Astrocyte (in vitro differentiated cells and primary cell): ENCODE data around the gene FAM240A. TPM values are rescaled to one million over a fixed set of nuclear protein-coding genes. Genes with fewer than 3 reads are reported as not detected.

Experiments
- DNase-seq: peaks from one replicate; pipeline ENCODE4 v3.0.0-alpha.2; 2010; ENCODE audit warnings: low read depth
- FAIRE-seq: peaks from 2 replicates; lab custom pipeline; 2011; peaks lifted over from hg19 to GRCh38; lab: Jason Lieb, UNC
- H2AFZ ChIP-seq: 2 replicates; pipeline ENCODE4 v1.6.0; 2012; ENCODE audit warnings: low read depth, low read length, inconsistent platforms
- H3K27ac ChIP-seq: 2 replicates; pipeline ENCODE4 v1.5.1; 2011; ENCODE audit warnings: low read depth, low read length, inconsistent platforms
- H3K27me3 ChIP-seq: 2 replicates; pipeline ENCODE4 v1.6.0; 2011; ENCODE audit warnings: low read length, inconsistent platforms; ENCODE audit not compliant: insufficient read depth
- H3K36me3 ChIP-seq: 2 replicates; pipeline ENCODE4 v1.5.1; 2011; ENCODE audit warnings: low read length, inconsistent platforms; ENCODE audit not compliant: insufficient read depth
- H3K4me1 ChIP-seq: 2 replicates; pipeline ENCODE4 v1.5.1; 2011; ENCODE audit warnings: low read length, inconsistent platforms; ENCODE audit not compliant: insufficient read depth
- H3K4me2 ChIP-seq: 2 replicates; pipeline ENCODE4 v1.6.0; 2012; ENCODE audit warnings: low read length, inconsistent platforms
- H3K4me3 ChIP-seq: 2 replicates; pipeline ENCODE4 v1.5.1; 2011; ENCODE audit warnings: low read depth, mild to moderate bottlenecking, low read length, inconsistent platforms; ENCODE audit not compliant: insufficient read depth
- H3K79me2 ChIP-seq: 2 replicates; pipeline ENCODE4 v1.6.0; 2012; ENCODE audit warnings: mild to moderate bottlenecking, low read length, inconsistent platforms; ENCODE audit not compliant: insufficient read depth
- H3K9ac ChIP-seq: 2 replicates; pipeline ENCODE4 v1.6.0; 2012; ENCODE audit warnings: mild to moderate bottlenecking, low read length, inconsistent platforms
- H3K9me3 ChIP-seq: 2 replicates; pipeline ENCODE4 v1.5.1; 2012; ENCODE audit warnings: low read depth, mild to moderate bottlenecking, low read length, inconsistent platforms; ENCODE audit not compliant: insufficient read depth
- H4K20me1 ChIP-seq: 2 replicates; pipeline ENCODE4 v1.6.0; 2012; ENCODE audit warnings: low read length, inconsistent platforms; ENCODE audit not compliant: insufficient read depth
- H3K27ac Mint-ChIP-seq: one replicate; pipeline ENCODE4 v1.8.0; 2021; ENCODE audit warnings: mild to moderate bottlenecking, mixed read lengths; ENCODE audit not compliant: unreplicated experiment
- H3K27me3 Mint-ChIP-seq: one replicate; pipeline ENCODE4 v1.8.0; 2021; ENCODE audit warnings: low read depth, mixed read lengths; ENCODE audit not compliant: unreplicated experiment
- H3K36me3 Mint-ChIP-seq: one replicate; pipeline ENCODE4 v1.8.0; 2021; ENCODE audit warnings: low read depth, mixed read lengths; ENCODE audit not compliant: unreplicated experiment
- H3K4me1 Mint-ChIP-seq: one replicate; pipeline ENCODE4 v1.8.0; 2021; ENCODE audit warnings: low read depth, mixed read lengths; ENCODE audit not compliant: unreplicated experiment
- H3K4me3 Mint-ChIP-seq: one replicate; pipeline ENCODE4 v1.8.0; 2021; ENCODE audit warnings: mild to moderate bottlenecking, moderate library complexity, mixed read lengths; ENCODE audit not compliant: unreplicated experiment
- H3K9me3 Mint-ChIP-seq: one replicate; pipeline ENCODE4 v1.8.0; 2021; ENCODE audit warnings: mild to moderate bottlenecking, mixed read lengths; ENCODE audit not compliant: unreplicated experiment
- EZH2 ChIP-seq: IDR thresholded peaks from 2 replicates; pipeline ENCODE4 v1.6.1; 2012; ENCODE audit warnings: mild to moderate bottlenecking, low read length, inconsistent platforms; ENCODE audit not compliant: insufficient read depth
- total RNA-seq: library from RNA; stranded (reverse); gene quantifications from 2 replicates; pipeline ENCODE4 v1.2.1, GENCODE V29; 2021
- TF ChIP-seq, protein P1 (sequence below): IDR thresholded peaks from 2 replicates; pipeline ENCODE4 v1.5.1; 2011; ENCODE audit warnings: low read depth, mild to moderate bottlenecking, inconsistent platforms, low read length, moderate library complexity; ENCODE audit not compliant: insufficient read depth

FAM240A gene
- total RNA-seq, 1 donor from 2014 or later, result not detected

DNA sequence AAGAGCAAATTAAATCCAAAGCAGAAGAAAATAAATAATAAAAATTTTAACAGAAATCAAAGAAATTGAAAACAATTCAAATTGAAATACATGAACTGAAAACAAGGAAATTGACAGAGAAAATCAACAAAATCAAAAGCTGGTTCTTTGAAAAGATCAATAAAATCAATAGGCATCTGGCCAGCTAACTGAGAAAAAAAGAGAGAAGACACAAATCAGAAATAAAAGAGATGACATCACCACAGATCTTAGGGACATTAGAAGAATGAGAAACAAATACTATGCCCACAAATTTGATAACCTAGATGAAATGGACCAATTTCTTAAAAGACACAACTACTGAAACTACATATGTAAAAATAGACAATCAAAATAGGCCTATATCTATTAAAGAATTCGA is 38.8 kb downstream of the FAM240A start:
- no peak overlapping the region for H2AFZ ChIP-seq
- no peaks in the 10 kb centered on the region for H3K9me3 ChIP-seq
- peaks cover 9% of the 10 kb centered on the region for H3K27me3 ChIP-seq
- no peaks in the 10 kb centered on the region for H3K4me1 ChIP-seq
- Mint-ChIP-seq H3K4me1 (peaks cover 5% of the 10 kb centered on the region), H3K27ac (no peak overlapping the region), H3K4me3 (no peak overlapping the region), H3K36me3 (no peaks in the 10 kb centered on the region), H3K27me3 (peaks cover 2% of the 10 kb centered on the region), H3K9me3 (peaks cover 8% of the 10 kb centered on the region)
- DNase-seq, result no peak
- H3K36me3 ChIP-seq, result no peaks in the 10 kb centered on the region
- no peak overlapping the region for H3K4me2 ChIP-seq
- no peak overlapping the region for H3K9ac ChIP-seq
- H3K27ac ChIP-seq, result no peak overlapping the region
- no peak overlapping the region for H3K4me3 ChIP-seq
- no peak for TF ChIP-seq EZH2
- no peaks in the 10 kb centered on the region for H4K20me1 ChIP-seq
- no peak for FAIRE-seq
- H3K79me2 ChIP-seq, result no peaks in the 10 kb centered on the region

DNA sequence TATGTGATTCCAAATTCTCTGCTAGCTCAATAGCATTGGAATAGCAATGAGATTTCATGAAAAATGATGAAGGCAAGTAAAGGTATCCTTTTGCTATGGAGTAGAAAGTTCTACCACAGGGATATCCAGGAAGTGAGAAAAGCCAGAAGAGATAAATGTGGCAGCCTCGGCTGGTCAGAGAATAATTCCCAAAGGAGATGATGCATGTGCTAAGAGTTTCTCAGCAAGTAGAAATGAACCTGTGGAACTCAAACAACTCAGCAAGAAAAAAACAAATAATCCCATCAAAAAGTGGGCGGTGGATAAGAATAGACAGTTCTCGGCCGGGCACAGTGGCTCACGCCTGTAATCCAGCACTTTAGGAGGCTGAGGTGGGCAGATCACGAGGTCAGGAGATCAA is 42.9 kb downstream of the FAM240A start:
- H3K36me3 ChIP-seq, result no peaks in the 10 kb centered on the region
- no peak for DNase-seq
- H3K4me2 ChIP-seq, result no peak overlapping the region
- Mint-ChIP-seq H3K36me3 (no peaks in the 10 kb centered on the region), H3K27me3 (peaks cover 2% of the 10 kb centered on the region), H3K27ac (no peak overlapping the region), H3K9me3 (peaks cover 8% of the 10 kb centered on the region), H3K4me1 (peaks cover 10% of the 10 kb centered on the region), H3K4me3 (no peak overlapping the region)
- no peak for FAIRE-seq
- peaks cover 9% of the 10 kb centered on the region for H3K27me3 ChIP-seq
- no peak overlapping the region for H3K9ac ChIP-seq
- no peak overlapping the region for H3K4me3 ChIP-seq
- H2AFZ ChIP-seq, result no peak overlapping the region
- no peaks in the 10 kb centered on the region for H4K20me1 ChIP-seq
- no peaks in the 10 kb centered on the region for H3K9me3 ChIP-seq
- no peaks in the 10 kb centered on the region for H3K4me1 ChIP-seq
- TF ChIP-seq EZH2, result no peak
- TF ChIP-seq, protein P1, sequence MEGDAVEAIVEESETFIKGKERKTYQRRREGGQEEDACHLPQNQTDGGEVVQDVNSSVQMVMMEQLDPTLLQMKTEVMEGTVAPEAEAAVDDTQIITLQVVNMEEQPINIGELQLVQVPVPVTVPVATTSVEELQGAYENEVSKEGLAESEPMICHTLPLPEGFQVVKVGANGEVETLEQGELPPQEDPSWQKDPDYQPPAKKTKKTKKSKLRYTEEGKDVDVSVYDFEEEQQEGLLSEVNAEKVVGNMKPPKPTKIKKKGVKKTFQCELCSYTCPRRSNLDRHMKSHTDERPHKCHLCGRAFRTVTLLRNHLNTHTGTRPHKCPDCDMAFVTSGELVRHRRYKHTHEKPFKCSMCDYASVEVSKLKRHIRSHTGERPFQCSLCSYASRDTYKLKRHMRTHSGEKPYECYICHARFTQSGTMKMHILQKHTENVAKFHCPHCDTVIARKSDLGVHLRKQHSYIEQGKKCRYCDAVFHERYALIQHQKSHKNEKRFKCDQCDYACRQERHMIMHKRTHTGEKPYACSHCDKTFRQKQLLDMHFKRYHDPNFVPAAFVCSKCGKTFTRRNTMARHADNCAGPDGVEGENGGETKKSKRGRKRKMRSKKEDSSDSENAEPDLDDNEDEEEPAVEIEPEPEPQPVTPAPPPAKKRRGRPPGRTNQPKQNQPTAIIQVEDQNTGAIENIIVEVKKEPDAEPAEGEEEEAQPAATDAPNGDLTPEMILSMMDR, result no peak
- H3K27ac ChIP-seq, result no peak overlapping the region
- H3K79me2 ChIP-seq, result no peaks in the 10 kb centered on the region

DNA sequence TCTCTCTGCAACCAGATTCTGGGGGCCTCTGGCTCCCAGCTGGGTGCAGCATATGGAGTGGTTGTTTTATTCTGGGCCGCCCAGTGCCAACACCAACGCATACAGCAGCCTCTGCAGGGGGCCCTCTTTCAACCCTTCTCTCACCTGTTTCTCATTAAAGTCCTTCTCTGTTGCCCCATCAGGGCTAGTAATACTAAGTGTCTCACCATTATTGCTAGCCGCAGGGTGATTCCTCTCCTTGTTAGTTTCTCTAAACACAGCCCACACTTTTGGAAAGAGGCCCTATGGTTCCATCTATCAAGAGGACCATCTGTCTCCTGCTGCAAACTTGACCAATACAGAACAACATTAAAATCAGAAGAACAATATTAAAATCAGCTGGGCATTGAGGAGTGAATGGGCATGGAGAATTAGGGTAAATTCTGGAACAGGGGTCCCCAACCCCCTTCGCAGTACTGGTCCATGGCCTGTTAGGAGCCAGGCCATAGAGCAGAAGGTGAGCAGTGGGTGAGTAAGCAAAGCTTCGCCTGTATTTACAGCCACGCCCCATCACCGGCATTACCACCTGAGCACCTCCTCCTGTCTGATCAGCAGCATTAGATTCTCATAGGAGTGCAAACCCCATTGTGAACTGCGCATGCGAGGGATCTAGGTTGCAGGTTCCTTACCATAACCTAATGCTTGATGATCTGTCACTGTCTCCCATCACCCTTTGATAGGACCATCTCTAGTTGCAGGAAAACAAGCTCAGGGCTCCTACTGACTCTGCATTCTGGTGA is 44.6 kb downstream of the FAM240A start:
- Mint-ChIP-seq H3K27ac (no peak overlapping the region), H3K27me3 (peaks cover 13% of the 10 kb centered on the region), H3K4me3 (no peak overlapping the region), H3K9me3 (peaks cover 5% of the 10 kb centered on the region), H3K4me1 (peaks cover 13% of the 10 kb centered on the region), H3K36me3 (no peaks in the 10 kb centered on the region)
- Histone ChIP-seq H2AFZ (no peak overlapping the region), H3K4me3 (no peak overlapping the region), H3K27me3 (peaks cover 9% of the 10 kb centered on the region), H3K4me1 (no peaks in the 10 kb centered on the region), H3K9ac (no peak overlapping the region), H3K27ac (no peak overlapping the region), H4K20me1 (no peaks in the 10 kb centered on the region), H3K4me2 (no peak overlapping the region), H3K9me3 (no peaks in the 10 kb centered on the region), H3K79me2 (no peaks in the 10 kb centered on the region), H3K36me3 (no peaks in the 10 kb centered on the region)
- TF ChIP-seq, protein P1, result no peak
- TF ChIP-seq EZH2, result no peak
- DNase-seq (no peak), FAIRE-seq (no peak)
